Measurements from ENCODE around the gene FOXA1.

FOXA1 gene

GRCh38 chr14:37589715-37590427 is 5.2 kb downstream of the FOXA1 start:
- DNase-seq (ENCODE audit: low read depth), result no peak

DNA sequence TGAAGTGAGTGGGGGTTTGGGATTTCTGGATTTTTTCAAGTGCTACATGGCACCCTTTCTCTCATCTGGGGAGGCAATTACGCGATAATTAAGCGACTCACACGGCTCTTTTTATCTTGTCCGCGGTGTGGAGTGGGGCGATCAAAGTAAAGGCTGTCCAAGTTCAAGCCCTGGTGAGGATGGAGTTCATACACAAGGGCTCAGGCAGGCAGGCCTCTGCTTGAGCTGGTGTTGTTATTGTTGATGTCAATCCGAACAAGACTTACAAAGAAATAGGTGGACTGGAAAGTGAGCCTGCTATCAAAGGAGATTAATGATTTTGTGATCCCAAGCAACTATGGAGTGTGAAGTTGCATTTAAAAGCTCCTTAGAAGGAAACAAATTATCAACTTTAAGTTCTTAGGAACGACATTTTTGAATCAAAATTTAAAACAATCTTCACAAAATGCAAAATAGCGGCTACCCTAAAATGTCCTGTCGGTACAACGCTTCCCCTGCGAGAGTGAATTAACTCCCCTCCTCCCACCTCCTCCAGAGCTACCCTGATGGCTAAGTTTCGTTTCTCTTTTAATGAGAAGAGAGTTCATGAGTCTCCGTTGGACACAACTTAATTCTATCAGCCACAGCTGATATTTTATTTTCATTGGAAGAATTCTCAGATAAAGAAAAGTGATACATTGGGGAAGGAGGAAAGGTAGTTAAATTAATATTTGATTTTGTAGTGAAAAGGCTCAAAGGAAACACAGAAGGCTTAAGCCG is 5.9 kb downstream of the FOXA1 start:
- DNase-seq (ENCODE audit: low read depth), result no peak

DNA sequence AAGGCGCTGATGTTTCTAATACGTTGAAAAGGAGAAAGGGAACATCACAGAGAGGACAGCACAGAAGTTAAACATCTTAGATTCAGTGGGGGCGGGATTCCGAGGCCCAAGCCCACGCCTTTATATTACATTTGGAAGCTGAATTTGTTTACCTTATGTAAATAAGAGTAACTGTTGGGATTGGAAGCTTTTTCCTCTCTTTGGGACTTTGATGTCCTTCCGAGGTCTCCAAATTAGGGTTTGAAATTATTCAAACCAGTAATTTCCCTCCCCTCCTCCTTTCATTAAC is 6.4 kb downstream of the FOXA1 start:
- no peak for DNase-seq (ENCODE audit: low read depth)

GRCh38 chr14:37587881-37588666 is 7.0 kb downstream of the FOXA1 start:
- DNase-seq (ENCODE audit: low read depth), result no peak

DNA sequence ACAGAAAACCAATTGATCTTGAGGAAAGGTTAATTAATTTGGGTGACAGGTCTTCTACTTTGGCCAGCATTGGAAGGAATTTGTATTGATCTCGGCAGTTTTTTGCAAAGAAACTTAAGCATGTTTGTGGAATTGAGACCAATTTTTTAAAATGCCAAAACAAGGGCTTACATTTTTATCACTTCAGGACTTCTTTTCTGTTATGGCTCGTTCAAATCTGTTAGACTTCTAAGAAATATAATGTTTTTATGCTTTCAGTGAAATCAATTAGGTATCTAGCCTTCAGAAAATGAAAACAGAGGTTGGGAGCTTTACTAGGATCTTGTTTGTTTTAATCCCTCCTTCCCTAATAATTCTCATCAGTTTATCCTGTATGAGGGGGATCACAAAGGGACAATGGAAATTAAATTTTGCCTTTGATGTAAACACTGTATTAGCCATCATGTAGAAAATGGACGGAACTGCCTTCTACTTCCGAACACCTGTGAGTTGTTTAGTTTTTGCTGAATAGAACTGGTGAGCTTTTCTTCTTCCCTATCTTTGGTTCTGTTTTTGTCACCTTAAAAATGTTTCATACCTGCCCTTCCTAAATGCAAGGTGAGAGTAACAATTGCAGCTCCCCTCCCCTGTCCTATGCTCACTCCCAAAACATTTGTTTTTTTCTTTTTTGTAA is 7.8 kb downstream of the FOXA1 start:
- DNase-seq (ENCODE audit: low read depth), result no peak

- no peak for DNase-seq (ENCODE audit: low read depth)
Observed at GRCh38 chr14:37586797-37587130, 8.3 kb downstream of the FOXA1 start.

DNA sequence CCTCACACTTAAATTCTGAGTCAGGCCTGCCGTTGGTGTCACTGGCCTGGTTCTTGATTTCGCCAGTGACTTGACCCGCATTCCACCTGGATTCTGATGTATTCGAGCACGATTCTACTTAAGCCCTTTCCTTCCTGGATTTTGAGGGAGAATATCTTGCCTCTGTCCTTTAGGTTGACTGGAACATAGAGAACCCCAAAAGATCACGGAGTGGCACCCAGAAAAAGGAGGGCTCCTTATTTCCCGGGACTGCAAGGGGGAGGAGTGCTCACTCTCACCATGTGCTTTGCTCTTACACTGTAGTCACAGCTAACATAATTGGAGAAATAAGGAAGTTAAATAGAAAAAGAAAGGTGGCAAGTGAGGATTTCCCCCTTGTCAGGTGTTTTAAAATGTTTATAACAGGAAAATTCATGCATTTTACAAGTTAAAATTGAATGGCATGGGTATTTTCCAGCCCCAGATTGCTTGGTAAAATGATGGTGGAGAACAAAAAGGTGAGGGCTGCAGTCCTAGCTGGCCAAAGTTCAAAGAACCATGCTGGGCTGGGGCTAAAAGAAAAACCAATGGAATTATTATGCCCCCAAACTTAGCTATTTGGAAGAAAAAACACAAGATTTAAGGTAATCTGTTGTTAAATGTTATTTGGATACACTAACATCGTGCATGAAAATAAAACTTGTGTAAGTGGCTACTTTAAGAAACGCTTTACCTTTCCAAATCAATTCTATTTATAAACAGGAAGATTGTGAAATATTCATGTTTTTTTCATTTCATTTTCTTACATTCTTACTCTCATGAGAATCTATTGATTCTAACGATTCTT is 8.9 kb downstream of the FOXA1 start:
- DNase-seq (ENCODE audit: low read depth), result no peak

DNA sequence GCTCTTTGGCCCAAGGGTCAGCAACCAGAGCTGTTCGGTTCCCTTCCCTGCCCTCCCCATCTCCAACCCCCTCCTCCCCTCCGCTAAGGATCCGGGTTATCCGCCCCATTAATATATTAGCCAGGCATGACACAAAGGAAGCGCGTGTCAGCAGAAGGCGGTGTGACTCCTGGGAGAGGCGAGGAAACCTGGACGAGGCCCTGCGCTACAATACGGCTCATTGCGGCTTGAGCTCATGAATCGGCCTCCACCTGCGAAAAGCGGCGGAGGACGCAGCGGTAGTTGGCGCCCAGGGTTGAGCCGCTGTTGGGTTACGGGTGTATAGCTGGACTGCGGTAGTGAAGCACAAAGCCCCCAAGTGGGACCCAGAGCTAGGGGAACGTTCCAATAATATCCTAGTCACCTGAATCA is 9.9 kb downstream of the FOXA1 start:
- DNase-seq (ENCODE audit: low read depth), result no peak

- no peak for DNase-seq (ENCODE audit: low read depth)
Observed at GRCh38 chr14:37584211-37585100, 10.6 kb downstream of the FOXA1 start.

- DNase-seq (ENCODE audit: low read depth), result no peak
Observed at GRCh38 chr14:37583358-37584210, 11.5 kb downstream of the FOXA1 start.

- DNase-seq (ENCODE audit: low read depth), result no peak
Observed at GRCh38 chr14:37580146-37580545, 14.9 kb downstream of the FOXA1 start.

DNA sequence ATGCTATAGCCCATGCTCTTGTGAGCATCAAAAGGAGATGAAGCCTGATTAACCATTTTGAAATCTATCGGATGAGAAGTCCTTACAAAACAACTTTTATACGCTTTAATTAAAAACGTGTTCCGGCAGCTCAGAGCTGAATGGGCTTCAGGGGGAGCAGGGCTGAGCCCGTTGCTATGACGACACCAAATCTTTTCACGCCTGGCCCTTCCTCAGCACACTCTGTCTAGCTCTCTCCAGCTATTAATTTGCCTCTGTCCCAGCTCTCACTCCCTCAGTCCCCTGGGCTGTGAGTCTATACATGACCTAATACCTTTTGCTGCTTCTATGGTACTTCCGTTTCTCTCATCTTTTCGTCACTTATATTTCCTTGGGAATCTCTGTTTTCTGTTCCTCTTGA is 15.8 kb downstream of the FOXA1 start:
- no peak for DNase-seq (ENCODE audit: low read depth)

- DNase-seq (ENCODE audit: low read depth), result no peak
Observed at GRCh38 chr14:37573356-37573755, 21.7 kb downstream of the FOXA1 start.

- no peak for DNase-seq (ENCODE audit: low read depth)
Observed at GRCh38 chr14:37571391-37571790, 23.7 kb downstream of the FOXA1 start.

DNA sequence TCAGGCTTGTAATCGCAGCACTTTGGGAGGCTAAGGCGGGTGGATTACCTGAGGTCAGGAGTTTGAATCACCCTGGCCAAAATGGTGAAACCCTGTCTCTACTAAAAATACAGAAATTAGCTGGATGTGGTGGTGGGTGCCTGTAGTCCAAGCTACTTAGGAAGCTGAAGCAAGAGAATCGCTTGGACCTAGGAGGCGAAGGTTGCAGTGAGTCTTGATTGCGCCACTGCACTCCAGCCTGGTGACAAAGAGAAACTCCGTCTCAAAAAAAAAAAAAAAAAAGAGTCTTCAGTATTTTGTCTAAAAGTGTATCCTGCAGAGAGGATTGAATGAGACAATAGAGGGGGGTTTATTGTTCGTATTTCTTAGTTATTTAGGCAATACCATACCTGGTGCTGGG is 25.3 kb downstream of the FOXA1 start:
- DNase-seq (ENCODE audit: low read depth), result no peak

DNA sequence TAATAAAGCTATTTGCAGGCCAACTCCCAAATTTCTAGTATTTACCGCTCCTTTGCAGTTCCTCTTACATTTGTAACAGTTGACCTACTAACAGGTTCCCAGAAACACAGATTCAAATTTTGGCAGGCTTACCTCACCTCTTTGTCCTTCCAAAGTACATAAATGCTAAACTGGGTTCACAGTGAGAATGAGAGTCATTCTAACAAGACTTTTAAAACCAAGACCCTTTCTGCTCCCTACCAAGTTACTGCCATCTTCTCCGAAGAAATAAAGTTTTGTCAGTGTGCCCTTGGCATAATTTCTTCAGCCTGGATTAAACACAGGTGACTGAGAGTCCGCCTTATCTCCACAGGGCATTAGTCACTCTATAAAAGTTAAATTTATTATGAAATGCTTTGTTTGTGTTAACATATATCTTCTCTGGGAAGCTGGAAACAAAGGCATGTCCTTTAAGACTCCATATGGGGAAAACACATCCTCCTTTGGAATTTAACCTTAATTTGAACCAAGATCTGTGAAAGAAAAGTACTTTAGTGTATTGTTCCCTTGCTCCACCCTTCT is 28.2 kb downstream of the FOXA1 start:
- DNase-seq (ENCODE audit: low read depth), result no peak

GRCh38 chr14:37565550-37565949 is 29.5 kb downstream of the FOXA1 start:
- DNase-seq (ENCODE audit: low read depth), result no peak

DNA sequence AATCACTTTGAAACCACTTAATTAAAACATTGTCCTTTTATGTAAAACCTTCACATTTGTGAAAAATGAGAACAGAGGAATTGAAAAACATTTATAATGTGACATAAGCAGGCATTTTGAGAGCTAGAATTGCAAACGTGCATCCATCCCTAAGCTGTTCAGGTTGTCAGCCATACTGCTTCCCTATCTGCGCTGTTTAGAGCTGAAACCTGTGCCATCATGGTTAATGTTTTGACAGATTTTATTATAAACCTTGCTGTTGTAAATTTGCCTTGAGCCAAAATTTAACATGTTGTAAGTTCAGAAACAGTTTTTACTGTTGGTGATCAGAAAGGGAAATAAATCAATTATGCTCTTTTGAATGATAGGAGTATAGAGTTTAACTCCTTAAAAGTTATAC is 31.9 kb downstream of the FOXA1 start:
- DNase-seq (ENCODE audit: low read depth), result no peak

GRCh38 chr14:37559386-37559785 is 35.7 kb downstream of the FOXA1 start:
- DNase-seq (ENCODE audit: low read depth), result no peak

- no peak for DNase-seq (ENCODE audit: low read depth)
Observed at GRCh38 chr14:37558740-37559139, 36.3 kb downstream of the FOXA1 start.
